ENCODE data around the gene HIP1R. TPM values are rescaled to one million over a fixed set of nuclear protein-coding genes. Genes with fewer than 3 reads are reported as not detected.

Gene HIP1R
- total and polyA plus RNA-seq, 10 donors = 40.3 to 65.9 (median 49.0) TPM

GRCh38 chr12:122860040-122860853 lies 25.0 kb downstream of the HIP1R start:
- peaks cover 16 to 54% (median 35%) of the 10 kb centered on the region in 6 donors for H3K4me1 ChIP-seq
- no peaks in the 10 kb centered on the region for H3K9me3 ChIP-seq
- H3K4me3 ChIP-seq = no peak overlapping the region
- peak; percentile 96 for DNase-seq
- TF ChIP-seq POLR2A (IDR thresholded peaks at IDR 0.05) (no peak), CTCF (IDR thresholded peaks at IDR 0.05 in 8 of 11, conservative IDR thresholded peaks at IDR 0.05 in 3 of 11) (peak; percentile 87 to 97 (median 94)), POLR2AphosphoS5 (IDR thresholded peaks at IDR 0.05) (peak; percentile 69 to 76 (median 71))
- H3K27me3 ChIP-seq (replicated peaks in 1 of 7) = no peaks in the 10 kb centered on the region
- H3K27ac ChIP-seq = peak overlapping the region in 4 of 8 donors; percentile 29 to 74 (median 46)
- intact Hi-C loops (cut with DNase I; ENCODE audit: low total_unique reads) = loop anchor here (2.0 kb wide), 1 partner anchor 93 kb away; no protein-coding TSS in a partner anchor
- peaks cover 0 to 95% (median 40%) of the 10 kb centered on the region in 6 donors for H3K36me3 ChIP-seq
- WGBS, 5 donors = 36 to 63% (median 45%) methylated on average over 15 to 28 of the region's 28 CpGs

- peak overlapping the region in 5 of 8 donors; percentile 15 to 74 (median 48) for H3K27ac ChIP-seq
- H3K4me1 ChIP-seq = peaks cover 16 to 62% (median 38%) of the 10 kb centered on the region in 6 donors
- peaks cover 0 to 95% (median 43%) of the 10 kb centered on the region in 6 donors for H3K36me3 ChIP-seq
Observed at GRCh38 chr12:122860854-122861586, 25.8 kb downstream of the HIP1R start.

GRCh38 chr12:122861587-122861970 lies 26.3 kb downstream of the HIP1R start:
- intact Hi-C loops (cut with DNase I; ENCODE audit: low total_unique reads) = loop anchor here (2.0 kb wide), 1 partner anchor 91 kb away; no protein-coding TSS in a partner anchor
- 74 to 100% (median 82%) methylated on average over 1 to 5 of the region's 5 CpGs for WGBS, 5 donors
- Histone ChIP-seq H3K4me3 (no peak overlapping the region), H3K36me3 (peaks cover under 1 to 95% (median 43%) of the 10 kb centered on the region in 6 donors), H3K9me3 (no peaks in the 10 kb centered on the region), H3K27me3 (replicated peaks in 1 of 7) (no peaks in the 10 kb centered on the region), H3K4me1 (peaks cover 16 to 68% (median 41%) of the 10 kb centered on the region in 6 donors), H3K27ac (peak overlapping the region in 5 of 8 donors; percentile 15 to 74 (median 48))
- TF ChIP-seq POLR2AphosphoS5 (IDR thresholded peaks at IDR 0.05) (peak in 2 of 3 donors; percentile 39 to 46), CTCF (IDR thresholded peaks at IDR 0.05 in 8 of 11, conservative IDR thresholded peaks at IDR 0.05 in 3 of 11) (no peak)
- DNase-seq = peak; percentile 78

More at GRCh38 chr12:122860854-122861586, 25.8 kb downstream of the HIP1R start:
- H3K27me3 ChIP-seq (replicated peaks in 1 of 7) = no peaks in the 10 kb centered on the region
- DNase-seq = peak; percentile 83
- no peak overlapping the region for H3K4me3 ChIP-seq
- no peaks in the 10 kb centered on the region for H3K9me3 ChIP-seq
- 80 to 92% (median 84%) methylated on average over 11 to 23 of the region's 23 CpGs for WGBS, 5 donors
- intact Hi-C loops (cut with DNase I; ENCODE audit: low total_unique reads) = loop anchor here (2.0 kb wide), 1 partner anchor 92 kb away; no protein-coding TSS in a partner anchor
- TF ChIP-seq CTCF (IDR thresholded peaks at IDR 0.05 in 8 of 11, conservative IDR thresholded peaks at IDR 0.05 in 3 of 11) (no peak), POLR2A (IDR thresholded peaks at IDR 0.05) (no peak), POLR2AphosphoS5 (IDR thresholded peaks at IDR 0.05) (peak in 2 of 3 donors; percentile 43 to 70)
